ENCODE measurements around the gene MYCBPAP.
A peak's percentile ranks its signal among the peaks of the same experiment; 100 is the strongest.

MYCBPAP gene

DNA sequence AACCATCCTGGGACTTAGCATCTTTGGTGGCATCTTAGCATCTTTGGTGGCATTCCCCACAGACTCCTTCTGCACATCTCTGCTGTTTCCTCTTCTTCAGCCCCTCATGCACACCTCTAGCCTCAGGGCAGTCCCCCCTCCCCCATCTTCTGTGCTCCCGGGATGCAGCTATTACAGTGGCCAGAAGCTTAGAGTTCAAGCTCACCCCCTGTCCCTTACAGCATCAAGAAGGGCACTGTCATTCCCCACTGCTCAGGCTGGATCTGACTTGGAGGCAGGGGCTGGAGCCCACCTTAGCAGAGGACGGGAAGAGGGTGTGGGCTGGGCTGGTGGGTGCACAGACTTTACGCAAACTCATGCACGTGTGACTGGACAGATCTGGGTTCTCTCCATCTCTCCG is 24.9 kb downstream of the MYCBPAP start:
- ChIA-PET POLR2A (ENCODE audit: low non-redundant PET) (interaction anchor here (0.8 to 1.1 kb wide), 2 partner anchors 21 to 32 kb away, joined by 3 read pairs; no protein-coding TSS in a partner anchor), CTCF (interaction anchor here (0.6 to 2.0 kb wide), 7 partner anchors 10 to 150 kb away, joined by 3 to 15 read pairs (median 4); no protein-coding TSS in a partner anchor)
- peak overlapping the region; percentile 93 for H3K27ac ChIP-seq

DNA sequence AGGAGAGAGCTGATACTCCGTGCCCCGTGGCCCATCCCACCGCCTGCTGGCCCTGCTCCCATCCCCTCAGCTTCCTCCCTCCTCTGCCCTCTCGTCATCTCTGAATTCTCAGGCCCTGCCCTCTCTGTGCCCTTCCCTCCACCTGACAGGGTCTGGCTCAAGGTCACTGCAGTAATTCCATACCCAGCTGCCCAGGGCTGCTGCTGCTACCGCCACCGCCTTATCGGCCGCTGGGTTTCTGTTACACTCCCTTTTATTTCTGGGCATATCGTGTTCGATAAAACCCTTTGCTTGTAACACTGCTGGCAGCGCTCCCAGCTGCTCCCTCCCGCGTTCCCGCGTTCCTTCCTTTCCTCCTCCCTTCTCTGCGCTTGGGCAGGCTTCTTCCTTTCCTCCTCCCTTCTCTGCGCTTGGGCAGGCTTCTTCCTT is 25.5 kb downstream of the MYCBPAP start:
- POLR2A ChIA-PET (ENCODE audit: low non-redundant PET), result interaction anchor here (0.8 kb wide), 1 partner anchor 22 kb away, joined by 3 read pairs; no protein-coding TSS in a partner anchor

More for the DNA sequence above, 24.9 kb downstream of the MYCBPAP start:
- DNase-seq (ENCODE audit: low spot score), result no peak
- TF ChIP-seq, protein P1, sequence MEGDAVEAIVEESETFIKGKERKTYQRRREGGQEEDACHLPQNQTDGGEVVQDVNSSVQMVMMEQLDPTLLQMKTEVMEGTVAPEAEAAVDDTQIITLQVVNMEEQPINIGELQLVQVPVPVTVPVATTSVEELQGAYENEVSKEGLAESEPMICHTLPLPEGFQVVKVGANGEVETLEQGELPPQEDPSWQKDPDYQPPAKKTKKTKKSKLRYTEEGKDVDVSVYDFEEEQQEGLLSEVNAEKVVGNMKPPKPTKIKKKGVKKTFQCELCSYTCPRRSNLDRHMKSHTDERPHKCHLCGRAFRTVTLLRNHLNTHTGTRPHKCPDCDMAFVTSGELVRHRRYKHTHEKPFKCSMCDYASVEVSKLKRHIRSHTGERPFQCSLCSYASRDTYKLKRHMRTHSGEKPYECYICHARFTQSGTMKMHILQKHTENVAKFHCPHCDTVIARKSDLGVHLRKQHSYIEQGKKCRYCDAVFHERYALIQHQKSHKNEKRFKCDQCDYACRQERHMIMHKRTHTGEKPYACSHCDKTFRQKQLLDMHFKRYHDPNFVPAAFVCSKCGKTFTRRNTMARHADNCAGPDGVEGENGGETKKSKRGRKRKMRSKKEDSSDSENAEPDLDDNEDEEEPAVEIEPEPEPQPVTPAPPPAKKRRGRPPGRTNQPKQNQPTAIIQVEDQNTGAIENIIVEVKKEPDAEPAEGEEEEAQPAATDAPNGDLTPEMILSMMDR (conservative IDR thresholded peaks at IDR 0.05; ENCODE audit: low read depth), result no peak

DNA sequence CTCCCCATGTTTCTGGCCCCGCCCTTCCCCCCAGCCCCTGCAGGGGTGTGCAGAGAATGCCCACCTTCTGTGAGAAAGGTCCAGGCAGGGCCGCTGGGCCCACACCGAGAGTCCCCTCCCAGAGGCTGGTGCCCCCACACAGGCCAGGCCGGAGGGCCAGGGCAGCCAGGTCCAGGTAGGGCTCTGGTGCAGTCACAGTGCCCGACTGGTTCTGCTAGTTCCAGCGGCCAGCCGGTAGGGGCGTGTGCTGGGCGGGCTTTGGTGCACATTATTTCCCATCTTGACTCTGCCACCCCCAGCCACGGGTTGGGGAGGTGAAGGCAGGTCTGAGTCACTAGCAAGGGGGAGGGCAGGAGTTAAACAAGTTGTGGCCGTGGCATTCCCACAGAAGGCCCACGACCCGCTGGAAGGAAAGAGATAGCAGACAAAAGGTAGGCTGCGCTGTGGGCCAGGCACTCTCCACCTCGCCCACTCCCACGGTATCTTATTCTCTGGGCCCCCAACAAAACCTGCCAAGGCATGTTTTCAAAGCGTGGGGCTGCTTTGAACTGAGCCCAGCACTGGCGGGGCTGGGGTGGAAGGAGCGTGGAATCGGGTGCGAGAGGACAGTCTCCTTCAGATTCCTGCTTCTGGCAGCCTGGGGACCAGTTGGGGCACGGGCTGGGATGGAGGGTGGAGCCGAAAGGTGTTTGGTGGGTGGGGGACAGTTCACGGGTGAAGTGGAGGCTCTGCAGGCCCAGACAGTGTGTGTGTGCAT is 26.2 kb downstream of the MYCBPAP start:
- peak overlapping the region; percentile 93 for H3K27ac ChIP-seq
- DNase-seq (ENCODE audit: low spot score), result peak; percentile 89
- ChIA-PET POLR2A (ENCODE audit: low non-redundant PET) (no interaction called here), CTCF (interaction anchor here (1.0 kb wide), 2 partner anchors 8 to 92 kb away, joined by 3 read pairs; no protein-coding TSS in a partner anchor)
- TF ChIP-seq, protein P1 (conservative IDR thresholded peaks at IDR 0.05; ENCODE audit: low read depth), result peak; percentile 75

More for the DNA sequence above, 25.5 kb downstream of the MYCBPAP start:
- TF ChIP-seq, protein P1 (conservative IDR thresholded peaks at IDR 0.05; ENCODE audit: low read depth), result no peak
- peak overlapping the region; percentile 93 for H3K27ac ChIP-seq
- CTCF ChIA-PET, result interaction anchor here (0.6 to 2.0 kb wide), 6 partner anchors 9 to 149 kb away, joined by 3 to 6 read pairs (median 4); no protein-coding TSS in a partner anchor
- DNase-seq (ENCODE audit: low spot score), result no peak

DNA sequence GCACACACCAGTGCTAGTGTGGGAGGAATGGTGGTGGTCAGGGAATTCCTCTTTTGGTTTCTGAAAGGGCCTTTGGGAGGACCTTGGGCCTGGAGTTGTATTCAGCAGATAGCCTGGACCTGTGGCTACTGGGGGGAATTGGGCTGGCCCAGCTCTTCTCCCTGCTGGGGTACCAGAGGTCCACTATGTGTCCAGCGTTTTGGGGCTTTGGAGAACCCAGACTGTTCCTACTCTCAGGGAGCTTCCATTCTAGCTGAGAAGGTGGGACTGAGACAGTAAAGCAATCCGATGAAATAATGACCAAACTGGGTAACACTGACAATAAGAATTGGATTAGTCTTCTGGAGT is 26.7 kb downstream of the MYCBPAP start:
- DNase-seq (ENCODE audit: low spot score), result no peak
- TF ChIP-seq, protein P1 (conservative IDR thresholded peaks at IDR 0.05; ENCODE audit: low read depth), result no peak
- CTCF ChIA-PET, result no interaction called here
- POLR2A ChIA-PET (ENCODE audit: low non-redundant PET), result no interaction called here
- H3K27ac ChIP-seq, result peak overlapping the region; percentile 93

DNA sequence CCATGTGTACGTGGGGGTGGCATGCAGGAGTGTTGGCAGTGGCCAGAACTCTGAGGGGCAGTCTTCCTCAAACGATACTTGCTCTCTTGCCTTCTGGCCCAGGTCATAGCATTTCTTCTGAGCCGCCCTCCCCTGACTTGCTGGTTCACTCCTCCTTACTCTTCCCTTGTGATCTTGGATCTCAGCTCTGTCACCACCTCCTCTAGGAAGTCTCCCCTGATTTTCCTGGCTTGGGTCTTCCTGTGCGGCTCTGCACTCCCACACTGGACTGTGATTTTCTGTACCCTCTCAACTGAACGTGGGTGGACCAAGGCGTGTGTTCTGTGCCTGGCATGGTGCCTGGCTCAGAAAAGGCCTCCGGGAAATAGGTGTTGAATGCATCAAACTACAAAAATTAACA is 27.2 kb downstream of the MYCBPAP start:
- ChIA-PET CTCF (interaction anchor here (0.8 kb wide), 1 partner anchor 56 kb away, joined by 3 read pairs; no protein-coding TSS in a partner anchor), POLR2A (ENCODE audit: low non-redundant PET) (interaction anchor here (0.6 kb wide), 1 partner anchor 11 kb away, joined by 3 read pairs; no protein-coding TSS in a partner anchor)
- peak overlapping the region; percentile 93 for H3K27ac ChIP-seq
- DNase-seq (ENCODE audit: low spot score), result no peak
- TF ChIP-seq, protein P1 (conservative IDR thresholded peaks at IDR 0.05; ENCODE audit: low read depth), result no peak

DNA sequence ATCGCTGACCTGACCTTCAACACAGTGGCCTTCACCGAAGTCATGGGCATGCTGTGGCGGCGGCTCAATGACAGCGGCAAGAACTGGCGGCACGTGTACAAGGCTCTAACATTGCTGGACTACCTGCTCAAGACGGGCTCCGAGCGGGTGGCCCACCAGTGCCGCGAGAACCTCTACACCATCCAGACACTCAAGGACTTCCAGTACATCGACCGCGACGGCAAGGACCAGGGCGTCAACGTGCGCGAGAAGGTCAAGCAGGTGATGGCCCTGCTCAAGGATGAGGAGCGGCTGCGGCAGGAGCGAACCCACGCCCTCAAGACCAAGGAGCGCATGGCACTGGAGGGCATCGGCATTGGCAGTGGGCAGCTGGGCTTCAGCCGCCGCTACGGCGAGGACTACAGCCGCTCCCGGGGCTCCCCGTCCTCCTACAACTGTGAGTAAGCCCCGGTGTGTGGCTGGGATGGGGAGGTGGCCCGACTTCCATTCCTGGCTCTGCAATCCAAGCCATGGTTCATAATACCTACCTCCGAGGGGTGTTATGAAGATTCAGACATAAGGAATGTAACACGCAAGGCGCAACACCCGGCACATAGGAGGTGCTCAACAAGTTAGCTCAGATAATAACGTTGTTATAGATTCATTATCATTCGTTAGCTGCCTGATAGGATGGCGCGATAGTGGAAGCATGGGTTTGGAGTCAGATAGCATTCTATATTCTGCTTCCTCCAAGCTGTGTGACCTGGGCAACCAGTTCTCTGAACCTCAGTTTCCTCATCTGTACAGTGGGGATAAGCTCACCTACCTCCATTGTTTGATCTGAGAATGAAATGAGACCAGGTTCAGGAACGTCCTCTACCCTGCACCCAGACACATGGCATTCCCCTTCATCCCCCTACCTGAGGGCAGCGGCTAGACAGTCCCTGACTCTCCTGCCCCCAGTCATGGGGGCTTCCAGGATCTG is 28.7 kb downstream of the MYCBPAP start:
- TF ChIP-seq, protein P1 (conservative IDR thresholded peaks at IDR 0.05; ENCODE audit: low read depth), result no peak
- ChIA-PET CTCF (interaction anchor here (1.2 kb wide), 1 partner anchor 58 kb away, joined by 3 read pairs; no protein-coding TSS in a partner anchor), POLR2A (ENCODE audit: low non-redundant PET) (no interaction called here)
- no peak for DNase-seq (ENCODE audit: low spot score)
- no peak overlapping the region for H3K27ac ChIP-seq
